Ascending aorta (tissue), 2 donors: ENCODE measurements around the gene DYNC1I2. TPM values are rescaled to one million over a fixed set of nuclear protein-coding genes. Genes with fewer than 3 reads are reported as not detected.

Experiments used
- DNase-seq, 2 donors: peaks; one replicate each; pipeline ENCODE4 v3.0.0-alpha.2; 2019; ENCODE audit warnings: low spot score in 2 of 2
- H3K27ac ChIP-seq, 2 donors: fragments of 200-600 bp; sonication (generic); one replicate each; pipeline ENCODE4 v1.5.1; 2016 to 2017; ENCODE audit warnings: mild to moderate bottlenecking in 1 of 2
- H3K27me3 ChIP-seq: fragments of 200-600 bp; sonication (generic); one replicate; pipeline ENCODE4 v1.5.1; 2017
- H3K36me3 ChIP-seq, 2 donors: fragments of 200-600 bp; sonication (generic); one replicate each; pipeline ENCODE4 v1.5.1; 2016
- H3K4me1 ChIP-seq, 2 donors: fragments of 200-600 bp; sonication (generic); one replicate each; pipeline ENCODE4 v1.5.1; 2016 to 2017; ENCODE audit warnings: mild to moderate bottlenecking in 1 of 2
- H3K4me3 ChIP-seq, 2 donors: fragments of 200-600 bp; sonication (generic); one replicate each; pipeline ENCODE4 v1.5.1; 2016 to 2017; ENCODE audit warnings: mild to moderate bottlenecking in 1 of 2
- H3K9me3 ChIP-seq, 2 donors: fragments of 200-600 bp; sonication (generic); one replicate each; pipeline ENCODE4 v1.5.1; 2016
- intact Hi-C: fragments of 100-400 bp; cut with DNase I; formaldehyde crosslinking; loops from one replicate; pipeline ENCODE4 v1.15.1; 2023
- total RNA-seq: library from RNA; depleted of rRNA; stranded (reverse); fragments of >200 nt; gene quantifications from one replicate; pipeline ENCODE4 v1.1.0, GENCODE V29; 2016
- TF ChIP-seq, protein P1 (sequence below), 3 experiments: fragments of 200-600 bp in 2 of 3; fragments of 450-650 bp in 1 of 3; sonication (generic) in 2 of 3; IDR thresholded peaks; one replicate each; pipeline ENCODE4 v1.5.1; 2016 to 2019; ENCODE audit warnings: antibody characterized with exemption in 3 of 3, mild to moderate bottlenecking in 1 of 3, moderate library complexity in 1 of 3

DYNC1I2 gene
- total RNA-seq, 1 donor from 2014 or later, result 81.0 TPM

GRCh38 chr2:171668183-171668582 is 19.1 kb upstream of the DYNC1I2 start:
- intact Hi-C loops, result no loop called here
- TF ChIP-seq, protein P1, sequence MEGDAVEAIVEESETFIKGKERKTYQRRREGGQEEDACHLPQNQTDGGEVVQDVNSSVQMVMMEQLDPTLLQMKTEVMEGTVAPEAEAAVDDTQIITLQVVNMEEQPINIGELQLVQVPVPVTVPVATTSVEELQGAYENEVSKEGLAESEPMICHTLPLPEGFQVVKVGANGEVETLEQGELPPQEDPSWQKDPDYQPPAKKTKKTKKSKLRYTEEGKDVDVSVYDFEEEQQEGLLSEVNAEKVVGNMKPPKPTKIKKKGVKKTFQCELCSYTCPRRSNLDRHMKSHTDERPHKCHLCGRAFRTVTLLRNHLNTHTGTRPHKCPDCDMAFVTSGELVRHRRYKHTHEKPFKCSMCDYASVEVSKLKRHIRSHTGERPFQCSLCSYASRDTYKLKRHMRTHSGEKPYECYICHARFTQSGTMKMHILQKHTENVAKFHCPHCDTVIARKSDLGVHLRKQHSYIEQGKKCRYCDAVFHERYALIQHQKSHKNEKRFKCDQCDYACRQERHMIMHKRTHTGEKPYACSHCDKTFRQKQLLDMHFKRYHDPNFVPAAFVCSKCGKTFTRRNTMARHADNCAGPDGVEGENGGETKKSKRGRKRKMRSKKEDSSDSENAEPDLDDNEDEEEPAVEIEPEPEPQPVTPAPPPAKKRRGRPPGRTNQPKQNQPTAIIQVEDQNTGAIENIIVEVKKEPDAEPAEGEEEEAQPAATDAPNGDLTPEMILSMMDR (IDR thresholded peaks at IDR 0.05), result no peak

GRCh38 chr2:171669121-171669520 is 18.1 kb upstream of the DYNC1I2 start:
- no peaks in the 10 kb centered on the region for H3K27me3 ChIP-seq
- TF ChIP-seq, protein P1 (IDR thresholded peaks at IDR 0.05), result no peak
- H3K4me1 ChIP-seq, result no peaks in the 10 kb centered on the region
- no peaks in the 10 kb centered on the region for H3K9me3 ChIP-seq
- DNase-seq, result no peak
- H3K4me3 ChIP-seq, result no peak overlapping the region
- H3K36me3 ChIP-seq, result no peaks in the 10 kb centered on the region
- intact Hi-C loops, result no loop called here
- no peak overlapping the region for H3K27ac ChIP-seq

More at GRCh38 chr2:171668183-171668582, 19.1 kb upstream of the DYNC1I2 start:
- DNase-seq, result no peak
- Histone ChIP-seq H3K36me3 (no peaks in the 10 kb centered on the region), H3K4me1 (no peaks in the 10 kb centered on the region), H3K4me3 (no peak overlapping the region), H3K9me3 (no peaks in the 10 kb centered on the region), H3K27me3 (no peaks in the 10 kb centered on the region), H3K27ac (no peak overlapping the region)

GRCh38 chr2:171670655-171671054 is 16.6 kb upstream of the DYNC1I2 start:
- TF ChIP-seq, protein P1 (IDR thresholded peaks at IDR 0.05), result no peak
- Histone ChIP-seq H3K4me1 (no peaks in the 10 kb centered on the region), H3K9me3 (no peaks in the 10 kb centered on the region), H3K27me3 (no peaks in the 10 kb centered on the region), H3K36me3 (no peaks in the 10 kb centered on the region), H3K4me3 (no peak overlapping the region), H3K27ac (no peak overlapping the region)
- intact Hi-C loops, result no loop called here
- no peak for DNase-seq

- TF ChIP-seq, protein P1 (IDR thresholded peaks at IDR 0.05), result no peak
- no peaks in the 10 kb centered on the region for H3K36me3 ChIP-seq
- H3K4me3 ChIP-seq, result no peak overlapping the region
- H3K4me1 ChIP-seq, result no peaks in the 10 kb centered on the region
- no peak overlapping the region for H3K27ac ChIP-seq
- intact Hi-C loops, result no loop called here
- H3K27me3 ChIP-seq, result no peaks in the 10 kb centered on the region
- no peaks in the 10 kb centered on the region for H3K9me3 ChIP-seq
- no peak for DNase-seq
These were observed 15.4 kb upstream of the DYNC1I2 start for GRCh38 chr2:171671867-171672266.

- Histone ChIP-seq H3K4me3 (no peak overlapping the region), H3K4me1 (no peaks in the 10 kb centered on the region), H3K9me3 (no peaks in the 10 kb centered on the region), H3K27me3 (no peaks in the 10 kb centered on the region), H3K36me3 (no peaks in the 10 kb centered on the region), H3K27ac (no peak overlapping the region)
- TF ChIP-seq, protein P1 (IDR thresholded peaks at IDR 0.05), result no peak
- no peak for DNase-seq
- intact Hi-C loops, result no loop called here
These were observed 13.4 kb upstream of the DYNC1I2 start for GRCh38 chr2:171673905-171674304.

GRCh38 chr2:171675810-171676345 is 11.4 kb upstream of the DYNC1I2 start:
- DNase-seq, result no peak
- Histone ChIP-seq H3K27me3 (no peaks in the 10 kb centered on the region), H3K9me3 (no peaks in the 10 kb centered on the region), H3K4me1 (no peaks in the 10 kb centered on the region), H3K27ac (no peak overlapping the region), H3K36me3 (no peaks in the 10 kb centered on the region), H3K4me3 (no peak overlapping the region)
- TF ChIP-seq, protein P1 (IDR thresholded peaks at IDR 0.05), result no peak
- intact Hi-C loops, result no loop called here
